Spleen (tissue), 7 donors: ENCODE data around the gene GMPS.

Experiments
- POLR2A ChIP-seq, 3 donors: fragments of 450-650 bp; IDR thresholded peaks; one replicate each; pipeline ENCODE4 v1.5.1; 2017; ENCODE audit warnings: antibody characterized with exemption in 3 of 3, mild to moderate bottlenecking in 1 of 3
- TF ChIP-seq, protein P1 (sequence below), 11 experiments: fragments of 200-600 bp in 7 of 11; fragments of 450-650 bp in 4 of 11; sonication (generic) in 4 of 11; IDR thresholded peaks in 8 of 11; conservative IDR thresholded peaks in 3 of 11; 1 replicate in 7 of 11; 2 replicates in 4 of 11; pipeline versions ENCODE4 v1.4.0 to v1.8.0; 2016 to 2021; ENCODE audit warnings: antibody characterized with exemption in 11 of 11, inconsistent platforms in 4 of 11, mild to moderate bottlenecking in 1 of 11
- donor health status: DM: no; HTN: no; CAD: no; lungs with moderate emphysema.
- donor health status: DM: no; HTN: no; CAD: no.
- donor health status: DM: no; HTN: no; CAD: no.

DNA sequence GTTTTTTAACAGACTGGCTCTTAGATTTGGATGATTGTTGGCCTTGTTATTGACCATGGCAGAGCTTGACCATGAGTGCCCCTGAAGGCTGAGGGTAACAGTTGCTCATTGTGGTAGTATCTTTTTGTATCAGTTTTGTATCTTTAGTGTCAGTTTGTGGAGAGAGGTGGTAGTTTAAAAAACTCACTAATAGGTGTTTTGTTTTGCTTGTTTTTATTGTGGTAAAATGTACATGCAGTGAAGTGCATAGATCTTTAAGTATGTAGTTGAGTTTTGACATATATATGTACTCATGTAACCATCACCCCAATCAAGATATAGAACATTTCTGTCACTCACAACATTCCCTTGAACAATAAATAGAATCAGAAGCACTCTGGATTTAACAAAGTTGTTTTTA, 9.8 kb downstream of the GMPS start:
- TF ChIP-seq, protein P1, sequence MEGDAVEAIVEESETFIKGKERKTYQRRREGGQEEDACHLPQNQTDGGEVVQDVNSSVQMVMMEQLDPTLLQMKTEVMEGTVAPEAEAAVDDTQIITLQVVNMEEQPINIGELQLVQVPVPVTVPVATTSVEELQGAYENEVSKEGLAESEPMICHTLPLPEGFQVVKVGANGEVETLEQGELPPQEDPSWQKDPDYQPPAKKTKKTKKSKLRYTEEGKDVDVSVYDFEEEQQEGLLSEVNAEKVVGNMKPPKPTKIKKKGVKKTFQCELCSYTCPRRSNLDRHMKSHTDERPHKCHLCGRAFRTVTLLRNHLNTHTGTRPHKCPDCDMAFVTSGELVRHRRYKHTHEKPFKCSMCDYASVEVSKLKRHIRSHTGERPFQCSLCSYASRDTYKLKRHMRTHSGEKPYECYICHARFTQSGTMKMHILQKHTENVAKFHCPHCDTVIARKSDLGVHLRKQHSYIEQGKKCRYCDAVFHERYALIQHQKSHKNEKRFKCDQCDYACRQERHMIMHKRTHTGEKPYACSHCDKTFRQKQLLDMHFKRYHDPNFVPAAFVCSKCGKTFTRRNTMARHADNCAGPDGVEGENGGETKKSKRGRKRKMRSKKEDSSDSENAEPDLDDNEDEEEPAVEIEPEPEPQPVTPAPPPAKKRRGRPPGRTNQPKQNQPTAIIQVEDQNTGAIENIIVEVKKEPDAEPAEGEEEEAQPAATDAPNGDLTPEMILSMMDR (IDR thresholded peaks at IDR 0.05 in 8 of 11, conservative IDR thresholded peaks at IDR 0.05 in 3 of 11), result no peak
- TF ChIP-seq POLR2A (IDR thresholded peaks at IDR 0.05), result no peak
